Mucosa of rectum (tissue), 2 donors: ENCODE results near the gene PLCB2.

Source experiments
- H3K27ac ChIP-seq, 2 donors: one replicate each; pipeline ENCODE4 v1.7.0; 2013; ENCODE audit warnings: inconsistent platforms in 2 of 2, low read depth in 2 of 2, low read length in 2 of 2
- H3K27me3 ChIP-seq, 2 donors: one replicate each; pipeline ENCODE4 v1.7.0; 2013; ENCODE audit warnings: low read length in 2 of 2; ENCODE audit not compliant: control insufficient read depth in 2 of 2, insufficient read depth in 2 of 2
- H3K36me3 ChIP-seq, 2 donors: one replicate each; pipeline ENCODE4 v1.7.0; 2013; ENCODE audit warnings: low read length in 2 of 2; ENCODE audit not compliant: control insufficient read depth in 2 of 2, insufficient read depth in 2 of 2
- H3K4me1 ChIP-seq, 2 donors: one replicate each; pipeline ENCODE4 v1.7.0; 2013; ENCODE audit warnings: low read length in 2 of 2, mild to moderate bottlenecking in 1 of 2; ENCODE audit not compliant: control insufficient read depth in 2 of 2, insufficient read depth in 2 of 2
- H3K4me3 ChIP-seq, 2 donors: one replicate each; pipeline ENCODE4 v1.7.0; 2013; ENCODE audit warnings: low read length in 2 of 2
- H3K9ac ChIP-seq, 2 donors: one replicate each; pipeline ENCODE4 v1.7.0; 2013; ENCODE audit warnings: low read length in 2 of 2, low read depth in 1 of 2, mild to moderate bottlenecking in 1 of 2
- H3K9me3 ChIP-seq, 2 donors: one replicate each; pipeline ENCODE4 v1.7.0; 2013; ENCODE audit warnings: low read length in 2 of 2; ENCODE audit not compliant: control insufficient read depth in 2 of 2
- donor health status: healthy.
- donor health status: Normal muscosa, but diverticular disease.

The PLCB2 gene

GRCh38 chr15:40263024-40263754 is 44.5 kb downstream of the PLCB2 start:
- peaks cover 5 to 6% of the 10 kb centered on the region in 2 donors for H3K4me1 ChIP-seq
- H3K27me3 ChIP-seq: no peaks in the 10 kb centered on the region
- H3K4me3 ChIP-seq: no peak overlapping the region
- H3K9me3 ChIP-seq: no peaks in the 10 kb centered on the region
- H3K27ac ChIP-seq: no peak overlapping the region
- no peaks in the 10 kb centered on the region for H3K36me3 ChIP-seq
- H3K9ac ChIP-seq: no peak overlapping the region

DNA sequence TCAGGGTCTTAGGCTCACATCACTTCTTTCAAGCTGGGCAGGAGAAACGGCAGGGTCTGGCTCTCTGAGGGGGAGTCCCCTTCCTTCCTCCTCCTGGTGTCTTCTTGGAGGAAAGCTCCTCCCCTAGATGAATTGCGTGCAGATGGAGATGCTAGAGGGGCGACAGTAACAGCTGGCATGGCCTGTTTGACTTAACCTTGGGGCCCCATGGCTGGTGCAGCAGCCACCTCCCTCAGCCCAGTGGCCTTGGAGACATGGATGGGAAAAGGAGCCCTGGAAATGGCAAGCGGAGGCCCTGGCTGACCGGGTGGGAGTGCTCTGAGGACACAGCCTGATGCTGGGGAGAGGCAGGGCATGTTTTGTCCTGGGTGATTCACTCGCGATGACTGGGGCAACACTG is 48.7 kb downstream of the PLCB2 start:
- Histone ChIP-seq H3K4me1 (peaks cover 3 to 5% of the 10 kb centered on the region in 2 donors), H3K27ac (no peak overlapping the region), H3K27me3 (no peaks in the 10 kb centered on the region), H3K36me3 (no peaks in the 10 kb centered on the region), H3K9me3 (no peaks in the 10 kb centered on the region), H3K9ac (no peak overlapping the region), H3K4me3 (no peak overlapping the region)

- H3K4me3 ChIP-seq: no peak overlapping the region
- H3K27ac ChIP-seq: no peak overlapping the region
- H3K9ac ChIP-seq: no peak overlapping the region
- no peaks in the 10 kb centered on the region for H3K36me3 ChIP-seq
- no peaks in the 10 kb centered on the region for H3K9me3 ChIP-seq
- H3K4me1 ChIP-seq: peaks cover 3 to 7% of the 10 kb centered on the region in 2 donors
- peaks cover 0 to 3% of the 10 kb centered on the region in 2 donors for H3K27me3 ChIP-seq
Observed at GRCh38 chr15:40258544-40258943, 49.2 kb downstream of the PLCB2 start.

GRCh38 chr15:40257656-40258450 is 49.9 kb downstream of the PLCB2 start:
- Histone ChIP-seq H3K4me1 (peaks cover 0 to 8% of the 10 kb centered on the region in 2 donors), H3K9me3 (no peaks in the 10 kb centered on the region), H3K9ac (no peak overlapping the region), H3K36me3 (no peaks in the 10 kb centered on the region), H3K27ac (no peak overlapping the region), H3K4me3 (no peak overlapping the region), H3K27me3 (peaks cover 0 to 5% of the 10 kb centered on the region in 2 donors)

DNA sequence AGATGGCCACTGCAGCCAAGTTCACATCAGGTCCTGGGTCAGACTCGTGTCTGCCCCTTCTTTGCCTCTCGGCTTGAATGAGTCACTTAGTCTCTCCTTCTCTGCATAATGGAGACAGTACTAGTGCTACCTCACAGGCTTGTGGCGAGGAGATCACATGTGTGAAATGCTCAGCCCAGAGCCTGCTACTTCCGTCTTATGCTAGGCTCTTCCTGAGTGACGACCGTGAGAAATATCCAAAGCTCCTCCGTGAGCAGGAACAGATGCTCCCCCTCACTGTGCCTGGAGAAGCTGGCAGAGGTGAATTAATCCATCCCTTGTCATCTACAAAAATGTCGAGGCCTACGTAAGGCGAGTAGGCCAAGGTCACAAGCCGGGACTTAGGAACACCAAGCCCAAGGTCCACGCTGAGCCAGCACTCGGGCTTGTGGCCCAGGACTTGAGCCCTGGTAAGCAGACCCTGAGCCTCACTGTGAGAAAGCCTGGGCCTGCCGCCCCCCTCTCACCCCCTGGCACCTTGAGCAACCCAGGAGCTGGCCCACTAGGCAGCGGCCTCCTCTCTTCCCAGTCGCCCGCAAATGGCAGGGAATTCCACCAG is 51.0 kb downstream of the PLCB2 start:
- peaks cover 0 to 5% of the 10 kb centered on the region in 2 donors for H3K27me3 ChIP-seq
- no peak overlapping the region for H3K9ac ChIP-seq
- no peak overlapping the region for H3K27ac ChIP-seq
- H3K9me3 ChIP-seq: no peaks in the 10 kb centered on the region
- no peaks in the 10 kb centered on the region for H3K36me3 ChIP-seq
- peaks cover 0 to 8% of the 10 kb centered on the region in 2 donors for H3K4me1 ChIP-seq
- no peak overlapping the region for H3K4me3 ChIP-seq

DNA sequence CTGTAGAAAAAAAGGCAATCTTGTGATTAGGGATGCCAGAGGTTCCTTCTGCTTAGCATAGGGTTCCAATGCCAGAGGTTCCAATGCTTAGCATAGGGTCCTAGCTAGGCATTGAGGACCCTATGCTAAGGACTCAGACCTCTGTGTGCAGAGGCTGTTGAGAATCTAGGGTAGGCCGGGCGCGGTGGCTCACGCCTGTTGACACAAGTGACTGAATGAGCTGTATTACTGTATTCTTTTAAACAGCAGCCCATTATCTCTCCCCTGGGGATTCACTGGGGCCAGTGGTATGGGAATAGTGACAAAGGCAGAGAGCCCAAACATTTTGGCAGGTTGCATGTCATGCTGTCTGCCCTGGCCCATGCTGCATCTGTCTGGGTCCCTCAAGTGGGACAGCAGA is 52.7 kb downstream of the PLCB2 start:
- H3K4me1 ChIP-seq: peaks cover 0 to 8% of the 10 kb centered on the region in 2 donors
- no peak overlapping the region for H3K4me3 ChIP-seq
- peaks cover 4 to 5% of the 10 kb centered on the region in 2 donors for H3K27me3 ChIP-seq

GRCh38 chr15:40254452-40254851 is 53.3 kb downstream of the PLCB2 start:
- Histone ChIP-seq H3K36me3 (no peaks in the 10 kb centered on the region), H3K4me1 (peaks cover 0 to 8% of the 10 kb centered on the region in 2 donors), H3K4me3 (no peak overlapping the region), H3K9me3 (no peaks in the 10 kb centered on the region), H3K9ac (no peak overlapping the region), H3K27ac (no peak overlapping the region), H3K27me3 (peaks cover 4 to 5% of the 10 kb centered on the region in 2 donors)

More for the DNA sequence above, 52.7 kb downstream of the PLCB2 start:
- Histone ChIP-seq H3K27ac (no peak overlapping the region), H3K9me3 (no peaks in the 10 kb centered on the region), H3K9ac (no peak overlapping the region), H3K36me3 (no peaks in the 10 kb centered on the region)

DNA sequence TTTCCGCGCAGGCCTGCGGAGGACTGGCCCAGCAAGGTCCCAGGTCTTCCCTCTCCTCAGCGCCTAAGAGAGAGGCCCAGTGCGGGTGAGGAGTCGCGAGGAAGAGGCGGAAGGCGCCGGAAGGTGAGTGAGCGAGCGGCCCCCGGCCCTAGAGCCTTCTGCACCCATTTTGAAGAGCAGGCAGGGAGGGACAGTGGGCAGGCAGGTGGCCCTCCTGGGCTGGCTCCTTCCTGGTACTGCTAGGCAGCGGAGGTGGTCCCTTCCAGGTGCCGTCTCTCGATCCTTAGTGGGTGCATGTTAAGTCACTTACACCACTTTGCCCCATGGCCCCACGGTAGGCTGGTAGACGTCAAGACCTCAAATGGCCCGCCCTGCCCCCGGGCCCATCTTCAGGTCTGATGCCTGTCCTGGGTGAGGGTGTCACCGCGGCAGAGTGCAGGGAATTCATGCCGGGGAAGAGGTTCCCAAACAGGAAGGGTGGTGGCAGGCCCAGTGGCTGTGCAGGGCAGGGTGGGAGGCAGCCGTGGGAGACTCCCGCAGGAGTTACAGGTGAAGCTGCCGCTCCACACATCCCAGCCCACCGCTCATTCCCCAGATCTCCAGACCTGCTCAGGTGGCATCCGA is 54.5 kb downstream of the PLCB2 start:
- Histone ChIP-seq H3K27me3 (peaks cover 4 to 5% of the 10 kb centered on the region in 2 donors), H3K36me3 (no peaks in the 10 kb centered on the region), H3K4me3 (peak overlapping the region; percentile 66 to 69), H3K9ac (peak overlapping the region; percentile 47 to 55), H3K9me3 (no peaks in the 10 kb centered on the region), H3K27ac (no peak overlapping the region), H3K4me1 (peaks cover 0 to 8% of the 10 kb centered on the region in 2 donors)

DNA sequence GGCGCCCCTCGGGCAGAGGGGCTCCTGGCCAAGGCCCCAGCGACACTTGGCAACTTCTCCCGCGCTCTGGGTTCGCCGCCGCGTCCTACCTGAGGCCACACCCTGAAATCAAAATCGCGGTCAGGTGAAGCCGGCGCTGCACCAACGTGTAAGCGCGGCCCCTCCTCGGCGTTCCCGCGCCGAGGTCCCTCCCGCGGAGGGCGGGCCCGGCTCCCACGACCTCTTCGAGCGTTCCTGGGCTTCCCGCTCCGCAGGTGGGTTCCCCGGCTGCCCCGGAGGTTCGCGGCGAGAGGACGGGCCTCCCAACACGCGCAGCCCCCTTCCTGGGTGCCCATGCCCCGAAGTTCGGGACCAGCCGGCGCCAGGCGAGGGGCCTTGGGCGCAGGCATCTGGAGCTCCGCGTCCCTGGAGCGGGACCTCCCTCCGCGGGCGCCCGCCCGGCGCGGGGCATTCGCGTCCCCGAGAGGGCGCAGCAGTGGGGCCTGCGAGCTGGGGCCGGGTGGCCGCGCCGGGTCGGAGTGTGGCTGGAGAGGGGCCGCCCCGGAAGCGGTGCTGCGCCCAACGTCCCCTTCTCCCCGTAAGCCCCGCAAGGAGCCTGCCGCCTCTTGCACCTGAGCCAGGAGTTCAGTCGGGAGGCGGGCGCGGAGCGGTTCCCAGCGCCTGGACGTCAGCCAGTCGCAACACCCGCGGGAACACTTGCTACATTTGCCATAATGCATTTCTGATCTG is 55.1 kb downstream of the PLCB2 start:
- Histone ChIP-seq H3K9ac (peak overlapping the region; percentile 47 to 55), H3K27me3 (peaks cover 4 to 5% of the 10 kb centered on the region in 2 donors), H3K36me3 (no peaks in the 10 kb centered on the region), H3K27ac (no peak overlapping the region), H3K4me3 (peak overlapping the region; percentile 66 to 69), H3K4me1 (peaks cover 0 to 8% of the 10 kb centered on the region in 2 donors), H3K9me3 (no peaks in the 10 kb centered on the region)
